NCI-H146 treated with DMSO at 0.1 percent for 48 hours (cell line): ENCODE data around the gene ADGRG2.
"Not testable (repeated sequence)": the region's sequence is repeated elsewhere in the genome, so short reads cannot be mapped to it uniquely, and the experiment has no call there.

Experiments used
- DNase-seq: peaks from one replicate; lab custom pipeline; 2025; ENCODE audit not compliant: unreplicated experiment; lab: John Stamatoyannopoulos, UW

ADGRG2 gene

DNA sequence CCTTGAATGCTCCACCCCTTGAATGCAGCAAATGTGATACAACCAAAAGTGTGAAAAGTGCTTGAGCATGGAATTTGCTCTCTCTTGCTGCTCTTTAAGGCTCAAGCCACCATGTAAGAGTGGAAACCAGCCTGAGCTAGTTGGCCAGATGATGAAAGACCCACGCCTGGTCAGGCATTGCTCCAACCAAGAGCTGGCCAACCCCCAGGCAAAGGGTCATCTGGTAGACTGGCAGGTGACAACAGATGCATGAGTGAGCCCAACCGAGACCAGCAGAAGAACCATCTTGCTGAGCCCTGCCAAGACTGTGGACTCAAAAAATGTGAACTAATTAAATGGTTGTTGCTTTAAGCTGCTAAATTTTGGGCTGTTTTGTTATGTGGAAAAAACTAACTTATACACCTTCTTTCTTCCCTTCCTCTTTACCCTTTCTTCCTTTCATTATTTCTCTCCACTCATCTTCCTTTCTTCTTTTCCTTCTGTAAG lies 32.7 kb downstream of the ADGRG2 start:
- no peak for DNase-seq

DNA sequence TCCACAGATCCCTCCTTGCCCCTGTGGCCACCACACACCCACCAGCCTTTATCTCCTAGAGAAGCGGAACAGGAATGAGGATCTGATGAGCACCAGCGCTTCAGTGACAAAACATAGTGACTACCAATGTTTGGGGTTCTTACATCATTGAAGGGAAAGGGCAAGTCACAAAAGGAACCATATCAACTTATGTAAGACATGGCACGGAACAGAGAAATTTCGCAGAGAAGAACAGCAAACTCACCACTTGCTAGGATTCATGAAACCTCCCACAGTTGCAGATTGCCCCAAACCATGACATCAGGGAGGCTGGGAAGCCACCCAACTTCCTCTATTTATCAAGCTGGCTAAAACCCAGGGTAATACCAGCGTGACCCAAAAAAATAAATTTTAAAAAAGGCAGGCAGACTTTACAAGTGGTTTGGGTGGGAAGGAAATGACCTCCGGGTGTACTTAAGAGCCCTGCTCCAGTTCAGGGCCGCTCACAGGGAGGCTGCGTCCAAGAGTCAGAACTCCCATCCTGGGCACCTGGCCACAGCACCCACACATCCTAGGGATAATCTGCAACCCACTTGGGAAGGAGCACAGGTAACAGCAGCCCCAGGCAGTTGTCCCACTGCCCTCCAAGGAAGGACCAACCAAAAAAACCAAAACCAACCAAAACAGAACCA lies 36.0 kb downstream of the ADGRG2 start:
- DNase-seq = no peak

DNA sequence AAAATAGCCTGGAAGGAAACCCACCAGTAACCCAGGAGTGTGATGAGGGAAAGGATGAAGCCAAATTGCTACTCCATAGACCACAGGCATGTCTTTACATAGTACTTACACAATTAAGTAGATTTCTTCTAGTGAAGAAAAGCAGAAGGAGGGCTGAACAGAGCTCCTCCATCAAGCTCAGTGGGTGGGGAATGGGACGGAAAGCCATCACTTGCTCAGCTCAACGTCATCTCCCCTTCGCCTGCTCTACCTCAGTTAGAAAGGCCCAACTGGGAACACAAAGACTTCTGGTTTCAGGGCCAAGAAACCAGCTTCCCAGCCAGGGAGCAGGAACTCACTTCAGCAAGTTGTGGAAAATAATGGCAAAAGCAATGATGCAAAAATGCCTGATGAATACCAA lies 36.6 kb downstream of the ADGRG2 start:
- DNase-seq = no peak

DNA sequence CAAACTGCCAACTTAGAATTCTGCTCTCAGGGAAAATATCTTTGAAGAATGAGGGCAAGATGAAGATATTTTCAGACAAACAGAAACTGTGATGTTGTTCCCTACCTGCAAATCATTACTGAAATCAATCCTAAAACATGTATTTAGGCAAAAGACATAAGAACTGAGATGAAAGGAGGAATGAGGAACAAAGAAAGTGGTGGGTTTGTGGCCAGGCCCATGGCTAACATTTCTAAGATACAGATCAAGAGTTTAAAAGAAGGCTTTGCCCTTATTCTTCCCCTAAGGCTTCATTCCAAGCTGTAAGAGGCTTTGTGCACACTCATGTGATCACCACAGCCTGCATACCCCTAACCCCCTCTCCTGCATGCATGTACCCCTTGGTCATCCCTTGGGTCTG lies 46.5 kb downstream of the ADGRG2 start:
- DNase-seq = no peak

DNA sequence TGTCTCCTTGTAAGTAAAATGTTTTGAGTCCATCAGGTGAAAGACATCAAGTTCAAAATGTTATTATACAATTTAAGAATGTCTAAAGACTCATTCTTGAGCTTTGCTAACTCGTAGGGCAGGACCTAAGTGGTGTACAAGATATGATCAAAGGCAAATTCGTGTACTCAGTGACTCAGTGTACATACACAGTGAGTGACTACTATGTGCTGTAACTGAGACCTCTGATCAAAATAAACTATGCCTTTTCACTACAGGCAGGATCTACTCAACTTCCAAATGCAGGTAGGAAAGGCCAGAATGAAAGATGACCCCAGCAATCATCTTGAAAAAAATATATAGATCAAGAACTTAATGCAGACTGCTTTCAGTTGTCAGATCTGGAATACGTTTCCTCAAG lies 49.9 kb downstream of the ADGRG2 start:
- DNase-seq = no peak

DNA sequence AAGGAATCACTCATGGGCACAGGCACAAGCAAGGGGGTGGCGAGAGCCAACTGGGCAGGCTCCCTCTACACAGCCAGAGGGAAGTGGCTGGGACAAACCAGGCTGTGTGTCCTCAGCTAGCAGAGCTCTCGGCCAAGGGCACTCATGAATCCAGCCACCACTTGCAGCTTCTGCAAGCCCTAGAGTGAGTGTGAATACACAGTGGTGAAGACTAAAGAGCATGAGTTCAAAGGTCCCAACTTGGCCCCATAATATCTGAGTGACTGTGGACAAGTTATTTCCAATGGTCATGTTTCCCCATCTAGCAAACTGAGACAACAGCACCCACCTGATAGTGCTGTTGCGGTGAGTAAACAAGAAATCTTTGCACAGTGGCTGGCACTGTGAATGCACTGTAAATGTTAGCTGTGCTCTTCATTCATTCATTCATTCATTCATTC lies 51.7 kb downstream of the ADGRG2 start:
- DNase-seq = no peak

DNA sequence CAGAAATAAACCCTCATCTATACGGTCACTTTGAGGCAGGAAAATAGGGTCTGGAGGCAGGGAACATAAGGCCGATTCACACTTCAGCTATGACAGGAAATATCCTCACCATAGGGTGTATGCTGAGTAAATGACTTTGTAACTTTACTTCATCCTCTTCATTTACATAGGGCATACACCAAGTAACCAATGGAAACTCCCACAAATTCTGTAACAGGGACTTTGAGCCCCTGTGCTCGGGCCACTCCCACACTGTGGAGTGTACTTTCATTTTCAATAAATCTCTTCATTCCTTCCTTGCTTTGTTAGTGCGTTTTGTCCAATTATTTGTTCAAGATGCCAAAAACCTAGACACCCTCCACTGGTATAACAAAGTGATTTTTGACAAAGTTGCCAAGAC lies 55.3 kb downstream of the ADGRG2 start:
- not testable (repeated sequence) for DNase-seq

DNA sequence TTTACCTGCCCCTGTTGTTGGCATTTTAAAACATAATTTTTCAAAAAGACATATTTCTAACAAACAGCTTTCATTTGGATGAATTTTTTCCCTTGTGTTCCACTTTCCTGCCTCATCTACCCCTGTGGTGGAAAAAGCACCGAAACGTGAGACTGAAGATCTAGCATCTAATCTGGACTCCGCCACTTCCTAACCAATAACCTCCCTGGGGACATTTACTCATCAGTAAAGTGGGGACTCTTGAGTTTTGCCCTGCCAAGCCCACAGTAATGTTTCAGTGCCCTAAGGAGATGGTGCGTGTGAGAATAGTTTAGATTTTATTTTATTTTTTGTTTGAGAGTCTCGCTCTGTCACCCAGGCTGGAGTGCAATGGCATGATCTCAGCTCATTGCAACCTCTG lies 56.7 kb downstream of the ADGRG2 start:
- DNase-seq = no peak

DNA sequence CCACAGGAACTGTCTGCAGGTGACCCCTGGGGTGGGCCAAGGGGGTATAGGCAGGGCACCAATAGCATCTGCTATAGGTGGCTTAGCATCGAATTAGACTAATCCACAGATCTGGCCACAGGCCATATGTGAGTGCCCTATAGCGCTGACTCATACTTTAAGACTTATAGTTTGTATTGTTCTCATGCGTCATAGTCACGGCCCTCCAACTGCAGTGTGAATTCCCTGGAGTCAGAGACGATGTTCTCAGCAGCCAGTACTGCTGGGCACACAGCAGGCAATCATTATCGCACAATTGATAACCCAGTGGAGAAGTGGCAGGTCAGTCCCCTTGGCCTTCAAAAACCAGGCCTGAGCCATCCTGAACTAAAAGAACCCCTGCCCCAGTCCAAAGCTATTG lies 58.1 kb downstream of the ADGRG2 start:
- DNase-seq = no peak

DNA sequence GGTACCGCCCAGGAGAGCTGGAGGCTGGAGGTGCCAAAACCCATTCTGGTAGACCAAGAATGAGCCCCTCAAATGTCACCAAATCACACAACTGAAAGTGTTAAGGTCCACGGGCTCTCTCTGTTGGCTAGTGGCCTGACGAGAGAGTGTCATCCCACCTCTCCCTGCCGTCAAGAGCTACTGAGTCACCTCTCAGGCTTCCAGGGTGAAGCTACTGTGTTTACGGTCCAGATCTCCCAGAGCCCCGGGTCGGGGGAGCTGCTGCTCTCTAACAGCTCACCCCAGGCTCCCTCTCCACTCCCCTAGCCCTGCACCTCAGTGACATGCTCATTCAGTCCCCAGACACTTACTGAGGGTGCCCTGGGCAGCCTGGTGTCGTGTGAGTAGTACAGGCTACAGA lies 59.2 kb downstream of the ADGRG2 start:
- DNase-seq = no peak

DNA sequence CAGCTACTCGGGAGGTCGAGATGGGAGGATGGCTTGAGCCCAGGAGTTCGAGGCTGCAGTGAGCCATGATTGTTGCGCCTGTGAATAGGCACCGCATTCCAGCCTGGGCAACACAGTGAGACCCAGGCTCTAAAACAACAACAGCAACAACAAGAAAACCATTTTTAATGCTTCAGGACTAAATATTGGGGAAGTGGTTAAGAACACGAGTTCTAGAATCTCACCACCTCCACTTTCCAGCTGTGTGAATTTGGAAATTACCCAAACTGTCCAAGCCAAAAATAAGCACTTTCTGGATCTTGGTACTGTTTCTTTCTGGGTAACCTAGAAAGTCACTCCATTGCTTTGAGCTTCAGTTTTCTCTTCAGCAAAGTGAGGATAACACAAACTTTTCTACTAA lies 63.2 kb downstream of the ADGRG2 start:
- DNase-seq = no peak

DNA sequence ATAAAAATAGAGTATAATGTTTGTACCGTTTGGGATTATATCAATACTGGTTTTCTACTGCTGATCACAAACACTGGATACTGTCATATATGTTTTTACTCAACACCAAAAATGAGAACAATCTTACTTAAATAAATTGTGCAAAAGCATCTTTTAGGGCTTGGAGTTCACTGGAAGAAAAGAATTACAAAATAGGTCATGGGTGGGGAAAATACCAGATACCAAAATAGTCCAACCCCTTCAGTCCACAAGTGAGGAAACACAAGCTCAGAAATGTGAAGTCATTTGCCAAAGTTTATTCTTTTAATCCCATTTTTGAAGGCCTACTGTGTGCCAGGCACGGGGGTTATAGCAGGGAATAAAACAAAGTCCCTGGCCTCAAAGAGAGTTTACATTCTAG lies 64.4 kb downstream of the ADGRG2 start:
- no peak for DNase-seq

DNA sequence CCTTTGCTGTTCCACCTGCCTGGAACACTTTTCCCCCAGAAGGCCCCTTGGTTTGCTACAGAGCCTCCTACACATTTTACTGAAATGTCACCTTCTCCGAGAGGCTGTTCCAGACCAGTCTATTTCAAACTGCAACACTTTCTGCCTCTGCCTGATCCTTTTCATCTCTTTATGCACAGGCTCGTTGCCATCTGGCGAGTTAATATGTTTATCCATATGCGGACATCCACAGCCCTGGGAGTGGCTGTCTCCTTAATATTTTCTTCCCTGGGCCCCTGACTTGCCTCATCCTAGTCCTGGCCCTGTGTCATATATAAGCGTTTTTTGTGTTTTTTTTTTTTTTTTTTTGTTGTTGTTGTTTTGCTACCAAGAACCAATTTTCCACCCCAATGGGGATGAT lies 73.2 kb downstream of the ADGRG2 start:
- no peak for DNase-seq

DNA sequence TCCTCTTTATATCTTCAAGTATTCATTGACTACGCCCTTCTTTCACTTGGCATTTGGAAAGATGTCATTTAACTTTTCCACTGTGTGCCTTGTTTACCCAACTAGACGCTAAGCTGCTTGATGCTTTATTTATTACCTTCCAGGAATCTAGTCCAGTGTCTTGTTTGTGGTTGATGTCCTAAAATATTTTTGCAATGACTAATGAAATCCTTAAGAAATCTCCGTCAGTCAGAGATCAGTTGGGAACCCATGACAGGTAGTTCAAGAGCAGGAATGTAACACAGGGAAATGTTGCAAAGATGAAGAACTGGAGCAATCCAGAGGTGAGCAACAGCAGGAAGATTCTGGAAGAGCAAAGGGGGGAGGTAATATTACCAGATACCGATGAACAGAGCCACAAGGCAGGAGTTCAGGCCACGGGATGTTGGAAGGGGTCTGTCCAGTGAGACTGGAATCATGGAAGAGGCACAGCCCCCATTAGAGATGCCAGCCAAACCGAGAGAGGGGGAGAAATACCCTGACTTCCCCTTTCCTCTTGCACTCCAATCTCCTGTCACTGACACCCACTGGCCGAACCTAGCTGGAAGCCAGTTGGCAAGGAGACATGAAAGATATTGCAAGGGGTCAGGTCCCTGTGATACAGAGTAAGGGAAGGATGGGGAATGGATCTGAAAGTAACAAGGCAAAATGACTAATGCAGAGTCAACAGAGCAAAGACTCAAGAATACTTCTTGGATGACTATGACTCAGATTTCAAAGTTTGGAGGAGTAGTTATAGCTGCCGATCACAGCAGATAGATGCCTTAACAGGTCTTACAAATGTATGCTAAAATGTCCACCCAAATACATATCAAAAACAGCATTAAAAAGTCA lies 75.7 kb downstream of the ADGRG2 start:
- no peak for DNase-seq

DNA sequence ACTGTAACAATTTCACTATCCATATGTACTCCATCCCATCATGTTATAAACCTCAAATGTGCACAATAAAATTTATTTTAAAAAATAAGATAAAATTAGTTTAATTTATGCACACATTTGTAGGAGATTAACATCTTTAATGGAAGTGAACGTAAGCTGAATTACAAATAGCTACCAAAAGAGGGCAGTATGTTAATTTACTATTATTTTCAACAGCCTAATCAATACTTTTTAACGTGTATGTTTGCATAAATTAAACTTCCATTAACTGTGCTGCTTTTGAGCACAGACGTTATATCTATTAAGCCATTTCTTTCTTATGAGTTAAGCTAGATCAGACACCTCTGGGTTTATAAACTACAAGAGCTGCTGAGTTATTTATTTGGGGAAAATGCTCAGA lies 81.9 kb downstream of the ADGRG2 start:
- no peak for DNase-seq

DNA sequence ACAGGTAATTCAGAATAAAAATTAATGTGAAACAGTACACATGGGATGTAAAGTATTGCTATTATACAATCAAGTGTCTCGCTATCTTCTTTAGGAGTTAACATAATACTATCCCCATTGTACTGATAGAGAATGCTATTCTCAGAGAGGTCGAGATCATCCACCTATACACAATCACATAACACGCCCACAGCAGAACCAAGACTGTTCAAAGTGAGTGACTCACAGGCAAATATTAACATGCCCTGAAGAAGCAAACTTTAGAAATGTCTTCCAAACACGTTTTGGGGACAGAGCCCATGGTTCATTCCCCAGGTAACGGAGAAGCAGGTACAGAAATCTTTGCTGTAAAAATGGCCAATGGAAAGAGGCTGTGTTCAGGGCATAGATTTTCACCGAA lies 88.2 kb downstream of the ADGRG2 start:
- no peak for DNase-seq

DNA sequence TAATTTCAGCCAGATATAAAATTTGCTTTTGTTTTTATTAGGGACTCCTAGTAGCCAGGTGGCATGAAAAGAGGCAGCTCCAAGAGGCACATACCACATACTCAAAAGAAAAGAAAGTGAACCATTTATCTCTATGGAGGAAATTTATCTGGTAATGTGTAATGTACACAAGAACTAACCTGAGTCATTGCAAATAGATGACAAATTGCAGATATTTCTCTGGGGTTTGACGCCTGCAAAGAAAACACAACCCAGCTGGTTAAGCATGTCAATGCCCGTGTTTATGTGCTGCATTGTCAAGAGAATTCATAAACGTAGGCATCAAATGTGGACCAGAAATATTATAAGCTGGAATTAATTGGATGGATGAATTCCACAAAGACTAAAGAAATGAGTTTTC lies 91.5 kb downstream of the ADGRG2 start:
- DNase-seq = no peak

DNA sequence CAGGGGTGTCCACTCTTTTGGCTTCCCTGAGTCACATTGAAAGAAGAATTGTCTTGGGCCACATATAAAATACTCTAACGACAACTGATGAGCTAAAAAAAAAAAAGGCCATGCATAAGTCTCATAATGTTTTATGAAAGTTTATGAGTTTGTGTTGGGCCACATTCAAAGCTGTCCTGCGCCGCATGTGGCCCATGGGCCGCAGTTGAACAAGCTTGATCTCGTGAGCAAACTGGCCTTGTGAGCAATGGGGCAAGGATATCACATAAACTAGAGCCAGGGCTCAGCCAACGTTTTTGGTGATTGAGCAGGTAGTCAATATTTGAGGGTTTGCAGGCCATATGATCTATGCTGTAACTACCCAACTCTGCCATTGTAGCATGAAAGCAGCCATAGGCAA lies 93.7 kb downstream of the ADGRG2 start:
- DNase-seq = no peak

DNA sequence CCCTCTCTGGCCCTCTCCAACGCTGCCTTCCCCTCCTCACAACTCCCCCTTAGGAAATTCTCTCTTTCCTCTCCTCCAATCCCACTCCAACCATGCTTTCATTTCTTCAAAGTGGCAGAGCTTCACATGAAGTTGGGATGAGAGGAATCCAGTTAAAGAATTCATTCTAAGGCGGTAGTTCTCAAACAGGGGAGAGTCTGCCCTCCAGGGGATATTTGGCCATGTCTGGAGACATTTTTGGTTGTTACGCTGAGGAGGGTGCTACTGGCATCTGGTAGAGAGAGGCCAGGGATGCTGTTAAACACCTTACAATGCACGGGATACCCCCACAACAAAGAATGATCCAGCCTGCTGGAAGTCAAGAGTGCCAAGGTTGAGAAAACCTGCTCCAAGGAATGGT lies 97.9 kb downstream of the ADGRG2 start:
- no peak for DNase-seq

DNA sequence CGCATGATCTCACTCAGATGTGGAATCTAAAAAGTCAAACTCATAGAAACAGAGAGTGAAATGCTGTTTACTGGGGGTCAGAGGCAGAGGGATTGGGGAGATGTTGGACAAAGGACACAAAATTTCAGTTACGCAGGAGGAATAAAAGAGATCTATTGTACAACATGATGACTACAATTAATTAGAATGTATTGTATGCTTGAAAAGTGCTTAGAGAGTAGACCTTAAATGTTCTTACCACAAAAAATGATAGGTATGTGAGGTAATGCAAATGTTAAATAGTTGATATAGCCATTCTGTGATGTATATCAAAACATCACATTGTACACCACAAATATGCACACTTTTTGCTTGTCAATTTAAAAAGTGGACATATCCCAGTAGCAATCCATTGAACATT lies 102.3 kb downstream of the ADGRG2 start:
- DNase-seq = no peak

DNA sequence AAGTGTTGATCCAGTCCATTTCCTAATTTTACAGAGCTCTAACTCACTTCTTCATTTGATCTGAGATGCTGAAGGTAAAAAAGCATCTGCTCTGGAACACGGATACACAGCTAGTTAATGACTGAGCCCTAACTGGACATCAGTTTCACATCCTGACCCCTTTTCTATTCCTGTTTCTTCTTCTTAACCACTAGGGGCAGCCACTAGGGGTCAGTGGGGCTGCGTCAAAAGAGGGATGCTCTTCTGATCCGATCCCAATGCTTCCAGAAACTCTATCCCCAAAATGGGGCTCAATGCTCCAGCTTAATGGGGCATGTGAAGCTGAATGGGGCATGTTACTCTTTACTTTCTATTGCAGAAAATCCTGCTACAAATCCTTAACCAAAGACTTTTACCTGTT lies 105.0 kb downstream of the ADGRG2 start:
- DNase-seq = peak; percentile 29

DNA sequence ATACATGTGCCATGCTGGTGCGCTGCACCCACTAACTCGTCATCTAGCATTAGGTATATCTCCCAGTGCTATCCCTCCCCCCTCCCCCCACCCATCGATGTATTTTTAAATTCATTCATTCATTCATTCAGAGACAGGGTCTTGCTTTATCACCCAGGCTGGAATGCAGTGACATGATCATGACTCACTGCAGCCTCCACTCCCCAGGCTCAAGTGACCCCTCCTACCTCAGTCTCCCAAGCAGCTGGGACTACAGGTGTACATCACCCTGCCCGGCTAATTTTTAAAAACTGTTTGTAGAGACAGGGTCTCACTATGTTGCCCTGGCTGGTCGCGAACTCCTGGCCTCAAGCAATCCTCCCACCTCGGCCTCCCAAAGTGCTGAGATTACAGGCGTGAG lies 105.7 kb downstream of the ADGRG2 start:
- DNase-seq = not testable (repeated sequence)
